NCI-H1436 treated with DMSO at 0.1 percent for 48 hours (cell line): ENCODE data around the gene TMEM114.

Experiments used
- DNase-seq: peaks from one replicate; lab custom pipeline; 2025; lab: John Stamatoyannopoulos, UW

The TMEM114 gene

DNA sequence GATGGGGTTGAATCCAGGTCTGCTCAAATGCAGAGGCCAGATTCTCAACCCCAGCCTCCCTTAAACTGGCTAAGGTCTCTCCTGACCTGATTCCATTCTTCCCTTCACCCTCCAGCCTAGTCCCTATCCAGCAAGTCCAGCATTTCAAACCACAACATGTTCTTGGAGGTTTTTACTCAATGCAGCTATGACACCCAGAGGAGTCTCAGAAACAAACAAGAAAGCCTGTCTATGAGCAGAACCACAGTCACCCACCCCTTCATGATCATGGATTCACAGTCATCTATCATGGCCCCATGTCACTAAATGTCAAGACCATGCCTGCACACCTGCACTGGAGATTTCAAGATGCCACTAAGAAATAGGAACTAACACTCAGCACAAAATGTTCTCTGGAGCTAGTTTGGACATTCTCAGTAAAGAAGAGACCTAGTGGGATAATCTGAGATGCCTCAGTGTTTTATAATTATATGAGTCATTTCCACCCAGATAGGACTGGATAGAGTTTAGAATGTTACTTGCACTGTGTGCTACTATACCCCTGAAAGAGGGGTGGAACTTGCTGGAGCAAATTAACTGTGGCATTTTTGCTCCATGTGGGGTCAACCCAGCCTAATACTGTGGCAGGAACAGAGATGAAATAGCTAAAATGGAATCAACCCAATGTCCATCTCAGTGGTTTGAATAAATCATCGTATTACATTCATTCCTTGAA lies 21.7 kb upstream of the TMEM114 start:
- DNase-seq = no peak

DNA sequence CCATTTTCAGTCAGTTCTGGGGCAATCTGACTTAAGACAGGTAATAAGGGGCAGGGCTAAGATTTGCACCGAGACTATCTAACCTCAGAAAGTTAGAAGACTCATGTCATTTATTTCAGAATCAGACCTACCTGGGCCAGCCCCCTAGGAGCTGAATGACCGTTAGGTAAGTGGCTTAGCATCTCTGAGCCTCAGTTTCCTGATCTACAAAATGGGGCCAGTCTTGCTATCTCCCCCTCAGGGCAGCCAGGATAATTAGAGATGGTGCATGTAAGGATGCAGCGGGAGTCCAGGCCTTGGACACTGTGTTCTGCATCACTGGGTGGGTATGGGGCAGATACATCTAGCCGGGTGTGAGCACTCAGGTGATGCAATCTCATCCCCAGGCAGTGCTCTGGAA lies 20.8 kb upstream of the TMEM114 start:
- no peak for DNase-seq

DNA sequence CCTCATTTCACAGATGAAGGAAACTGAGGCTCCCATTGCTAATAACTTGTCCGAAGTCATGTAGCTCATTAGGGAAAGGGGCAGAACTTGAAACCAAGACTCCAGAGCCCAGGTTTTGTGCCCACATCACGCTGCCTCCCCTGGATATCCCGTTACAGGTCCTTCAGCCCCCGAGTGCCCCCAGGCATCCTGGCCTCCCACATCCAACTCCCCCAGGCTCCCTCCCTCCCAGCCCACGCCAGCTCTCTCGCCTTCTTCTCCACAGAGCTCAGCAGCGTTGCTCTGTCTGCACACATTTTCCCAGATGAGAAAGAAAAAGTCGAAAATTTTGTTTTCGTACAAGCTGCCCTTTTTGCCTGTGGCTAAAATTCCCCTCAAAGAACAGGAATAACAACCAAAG lies 16.9 kb upstream of the TMEM114 start:
- DNase-seq = no peak

GRCh38 chr16:8605554-8605953 lies 15.2 kb upstream of the TMEM114 start:
- no peak for DNase-seq

GRCh38 chr16:8600144-8600775 lies 9.9 kb upstream of the TMEM114 start:
- no peak for DNase-seq

DNA sequence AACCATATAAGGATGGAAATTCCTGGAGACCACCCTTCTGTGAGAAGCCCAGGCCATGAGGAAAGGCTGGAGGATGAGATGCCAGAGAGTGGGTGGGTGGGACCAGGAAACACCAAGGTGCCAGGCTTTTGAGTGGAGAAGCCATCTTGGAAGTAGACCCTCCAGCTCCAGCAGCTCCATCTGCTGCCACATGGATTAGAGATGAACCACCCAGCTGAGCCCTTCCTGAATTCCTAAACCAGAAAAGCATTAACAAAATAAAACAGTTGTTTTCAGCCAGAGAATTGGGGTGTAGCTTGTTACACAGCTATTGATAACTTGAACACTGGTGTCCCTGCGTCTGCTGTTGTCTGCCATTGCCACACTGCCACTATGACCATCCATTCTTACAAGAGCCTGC lies 6.3 kb upstream of the TMEM114 start:
- no peak for DNase-seq

DNA sequence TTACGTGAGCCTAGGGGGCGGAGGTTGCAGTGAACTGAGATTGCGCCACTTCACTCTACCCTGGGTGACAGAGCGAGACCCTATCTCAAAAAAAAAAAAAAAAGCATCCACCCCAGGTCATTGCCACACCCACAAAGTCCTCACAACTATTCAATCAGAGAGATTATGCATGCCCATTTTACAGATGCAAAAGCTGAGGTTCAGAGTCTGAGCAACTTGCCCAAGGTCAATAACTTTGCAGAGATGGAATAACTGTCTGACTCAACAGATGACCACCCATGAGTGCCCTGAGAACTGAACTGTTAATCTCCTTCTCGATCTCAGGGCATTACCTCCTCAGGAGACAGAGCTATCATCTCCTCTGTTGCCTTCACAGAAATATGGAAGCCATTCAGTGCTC lies 5.5 kb upstream of the TMEM114 start:
- DNase-seq = no peak

DNA sequence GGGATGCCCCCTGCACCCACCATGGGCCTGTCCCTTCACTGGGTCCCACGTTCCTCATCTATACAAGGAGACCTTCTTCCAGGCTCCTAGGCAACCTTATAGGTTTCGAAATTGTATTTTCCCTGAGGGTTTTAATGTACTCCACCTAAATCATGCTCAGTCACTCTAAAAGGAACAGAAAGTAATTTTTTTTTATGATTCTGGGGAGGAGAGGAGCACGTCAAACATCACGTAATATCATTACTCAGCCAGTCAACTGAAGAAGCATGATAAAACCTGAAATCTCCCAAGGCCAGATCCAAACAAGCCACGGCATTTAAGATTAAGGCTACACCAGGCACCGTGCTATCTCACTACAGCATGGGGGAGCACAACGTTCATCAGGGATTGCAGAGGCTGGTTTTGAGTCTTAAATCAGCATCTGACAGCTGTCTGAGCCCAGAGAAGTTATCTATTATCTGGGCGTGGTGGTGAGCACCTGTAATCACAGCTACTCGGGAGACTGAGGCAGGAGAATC lies 3.9 kb upstream of the TMEM114 start:
- DNase-seq = no peak

- no peak for DNase-seq
Measured at GRCh38 chr16:8591451-8591850, 1.1 kb upstream of the TMEM114 start.

DNA sequence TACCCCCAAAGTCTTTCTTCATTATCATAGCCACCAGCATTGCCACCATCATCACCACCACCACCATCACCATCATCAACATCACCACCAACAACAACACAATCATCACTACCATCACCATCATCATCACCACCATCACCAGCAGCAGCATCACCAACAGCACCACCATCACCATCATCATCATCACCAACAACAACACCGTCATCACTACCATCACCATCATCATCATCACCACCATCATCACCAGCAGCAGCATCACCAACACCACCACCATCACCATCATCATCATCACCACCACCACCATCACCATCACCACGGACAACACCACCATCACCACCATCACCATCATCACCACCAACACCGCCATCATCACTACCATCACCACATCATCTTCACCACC lies 500 bp upstream of the TMEM114 start:
- DNase-seq = no peak

DNA sequence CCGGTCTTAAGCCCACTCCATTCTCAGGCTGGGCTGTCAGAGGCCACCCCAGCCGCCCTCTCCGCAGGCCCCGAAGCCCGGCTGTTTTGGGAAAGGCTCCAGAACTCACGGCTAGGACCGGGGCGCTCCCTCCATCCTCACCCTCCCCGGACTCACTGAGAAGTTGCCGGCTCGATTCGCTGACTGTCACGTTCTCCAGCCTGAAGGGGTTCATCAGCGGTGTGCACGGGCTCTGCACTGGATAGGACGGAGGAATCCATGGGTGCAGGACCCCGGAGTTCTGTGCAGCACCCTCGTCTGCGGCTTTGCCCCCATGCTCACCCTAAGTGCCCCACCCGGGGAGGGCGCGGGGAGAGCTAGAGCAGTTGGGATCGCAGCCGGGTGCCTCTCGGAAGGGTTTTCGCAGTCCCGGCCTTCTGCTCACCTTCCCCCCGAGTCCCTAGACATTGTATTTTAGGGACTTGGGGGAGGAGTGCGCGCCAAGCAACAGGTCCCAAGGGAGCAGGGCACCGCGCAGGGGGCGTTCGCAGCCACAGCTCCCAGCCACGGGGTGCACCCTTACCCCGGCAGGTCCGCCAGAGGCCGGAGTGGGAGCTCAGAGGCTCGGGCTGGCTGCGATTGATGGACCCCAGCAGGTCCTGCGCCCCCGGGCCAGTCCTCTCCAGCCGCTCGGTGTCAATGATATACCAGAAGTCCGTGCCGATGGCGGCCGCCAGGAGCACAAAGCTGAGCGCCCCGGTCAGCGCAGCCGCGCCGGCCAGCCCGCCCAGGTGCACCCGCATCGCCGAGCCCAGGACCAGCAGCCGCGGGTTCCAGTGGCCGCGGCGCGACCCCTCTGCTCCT lies 1.0 kb downstream of the TMEM114 start:
- DNase-seq = no peak

GRCh38 chr16:8588682-8589056 lies 1.6 kb downstream of the TMEM114 start:
- DNase-seq = no peak

GRCh38 chr16:8587065-8587464 lies 3.2 kb downstream of the TMEM114 start:
- no peak for DNase-seq

DNA sequence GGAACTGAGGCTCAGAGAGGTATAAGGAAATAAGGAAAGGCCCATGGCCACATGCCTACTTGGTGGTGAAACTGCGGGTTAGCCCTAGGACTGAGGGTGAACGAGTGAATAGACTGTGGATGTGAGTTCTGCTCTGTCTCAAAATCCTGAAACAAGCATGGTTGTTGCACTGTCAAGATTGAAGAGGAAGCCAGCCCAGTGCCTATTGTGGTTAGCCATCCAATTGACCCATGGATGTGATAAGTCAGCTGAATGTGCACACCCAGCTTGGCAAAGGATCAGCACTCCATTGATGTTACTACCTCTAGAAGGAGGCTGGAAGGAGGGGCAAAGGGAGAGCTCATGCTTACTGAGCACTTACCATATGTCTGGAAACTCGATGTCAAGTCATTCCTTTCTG lies 4.5 kb downstream of the TMEM114 start:
- no peak for DNase-seq

DNA sequence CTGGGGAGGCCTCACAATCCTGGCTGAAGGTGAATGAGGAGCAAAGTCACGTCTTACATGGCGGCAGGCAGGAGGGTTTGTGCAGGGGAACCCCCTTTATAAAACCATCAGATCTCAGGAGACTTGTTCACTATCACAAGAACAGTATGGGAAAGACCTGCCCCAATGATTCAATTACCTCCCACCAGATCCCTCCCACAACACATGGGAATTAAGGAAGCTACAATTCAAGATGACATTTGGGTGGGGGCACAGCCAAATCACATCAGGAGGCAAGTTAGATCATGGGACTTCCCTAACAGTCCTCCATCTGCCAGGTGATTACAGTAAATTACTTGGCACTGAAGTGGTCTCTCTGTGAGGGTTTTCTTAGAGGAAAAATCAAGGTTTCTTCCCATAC lies 5.3 kb downstream of the TMEM114 start:
- no peak for DNase-seq

DNA sequence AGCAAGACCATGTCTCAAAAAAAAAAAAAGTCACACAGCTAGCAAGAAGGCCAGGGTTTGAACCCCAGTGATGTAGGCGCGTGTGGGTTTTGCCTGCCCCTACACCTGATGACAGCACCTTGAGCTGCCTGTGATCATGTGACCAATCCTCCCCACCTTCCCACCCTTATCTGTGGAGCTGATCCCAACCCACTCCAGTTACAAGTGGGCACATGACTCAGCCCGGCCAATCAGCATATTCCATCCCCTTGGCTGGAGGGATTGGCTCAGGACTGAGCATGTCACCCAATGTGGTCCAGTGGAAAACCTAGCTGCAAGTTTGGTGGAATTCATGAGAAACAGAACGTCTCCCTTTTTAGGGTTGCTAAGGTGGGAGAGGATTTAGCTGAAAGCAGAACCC lies 6.6 kb downstream of the TMEM114 start:
- DNase-seq = no peak

- no peak for DNase-seq
Measured at GRCh38 chr16:8583199-8583598, 7.1 kb downstream of the TMEM114 start.

GRCh38 chr16:8581831-8582580 lies 8.3 kb downstream of the TMEM114 start:
- DNase-seq = no peak

DNA sequence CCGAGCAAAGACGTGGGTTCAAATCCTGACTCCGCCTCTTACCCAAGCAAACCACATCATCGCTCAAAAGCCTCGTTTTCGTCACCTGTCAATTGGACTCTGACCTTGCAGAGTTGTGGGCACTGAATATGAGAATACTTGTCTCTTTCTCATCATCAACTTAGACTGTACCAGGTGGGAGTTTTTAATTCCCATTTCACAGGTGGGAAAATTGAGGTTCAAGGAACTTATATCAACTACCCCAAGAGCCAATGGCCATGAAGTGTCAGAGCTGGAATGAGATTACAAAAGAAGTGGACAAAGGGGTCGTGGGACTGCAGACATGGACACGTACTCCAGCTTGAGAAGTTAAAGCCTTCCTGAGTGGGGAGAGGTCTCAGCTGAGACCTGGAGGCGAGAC lies 10.8 kb downstream of the TMEM114 start:
- no peak for DNase-seq

DNA sequence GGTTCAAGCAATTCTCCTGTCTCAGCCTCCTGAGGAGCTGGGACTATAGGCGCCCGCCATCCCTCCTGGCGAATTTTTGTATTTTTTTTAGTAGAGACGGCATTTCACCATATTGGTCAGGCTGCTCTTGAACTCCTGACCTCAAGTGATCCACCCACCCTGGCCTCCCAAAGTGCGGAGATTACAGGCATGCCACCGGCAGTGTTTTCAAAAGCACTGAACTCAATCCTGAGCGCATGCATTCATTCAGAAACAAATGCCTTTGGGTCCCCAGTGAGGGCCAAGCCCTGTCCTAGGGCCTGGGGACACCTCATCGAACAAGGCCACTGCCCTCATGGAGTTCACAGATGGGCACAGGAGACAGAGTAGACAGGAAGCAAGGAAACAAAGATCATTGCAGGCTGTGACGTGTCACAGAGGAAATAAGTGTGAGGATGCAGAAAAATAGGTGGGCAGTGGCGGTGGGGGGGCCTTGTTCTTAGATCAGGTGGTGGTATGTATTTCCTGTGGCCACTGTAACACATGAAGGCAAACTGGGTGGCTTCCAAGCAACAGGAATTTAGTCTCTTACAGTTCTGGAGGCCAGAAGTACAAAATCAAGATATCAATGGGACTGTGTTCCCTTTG lies 12.5 kb downstream of the TMEM114 start:
- no peak for DNase-seq

GRCh38 chr16:8576141-8577004 lies 13.9 kb downstream of the TMEM114 start:
- DNase-seq = no peak
